HUES64 (cell line): ENCODE measurements around the gene IFNK.

Source experiments
- H3K27ac ChIP-seq: 2 replicates; pipeline ENCODE4 v1.7.0; 2013; ENCODE audit warnings: low read depth, low read length, inconsistent platforms
- H3K27me3 ChIP-seq: 2 replicates; pipeline ENCODE4 v1.6.1; 2013; ENCODE audit warnings: mild to moderate bottlenecking, low read length; ENCODE audit not compliant: insufficient read depth
- H3K36me3 ChIP-seq: 2 replicates; pipeline ENCODE4 v1.6.1; 2013; ENCODE audit warnings: mild to moderate bottlenecking, low read length; ENCODE audit not compliant: insufficient read depth
- H3K4me1 ChIP-seq: 2 replicates; pipeline ENCODE4 v1.6.1; 2013; ENCODE audit warnings: mild to moderate bottlenecking, low read length, moderate library complexity; ENCODE audit not compliant: insufficient read depth
- H3K4me3 ChIP-seq: 2 replicates; pipeline ENCODE4 v1.5.1; 2013; ENCODE audit warnings: mild to moderate bottlenecking, low read length, moderate library complexity
- H3K9ac ChIP-seq: 2 replicates; pipeline ENCODE4 v1.6.1; 2013; ENCODE audit warnings: mild to moderate bottlenecking, low read depth, low read length
- H3K9me3 ChIP-seq: 2 replicates; pipeline ENCODE4 v1.6.1; 2013; ENCODE audit warnings: low read depth, low read length; ENCODE audit not compliant: insufficient read depth
- WGBS: fragments of 150-250, 120-280 bp; methylation state at CpG from one replicate; pipeline ENCODE4 v1.1.7; 2013; ENCODE audit warnings: missing lambda C conversion rate; 5-methylcytosine and 5-hydroxymethylcytosine counted together

The IFNK gene

GRCh38 chr9:27529316-27530278 lies 5.5 kb downstream of the IFNK start, which contains the start of gene MOB3B:
Gene MOB3B, minus strand, starts transcription at chr9:27529814. Its CDS starts 74,264 bp downstream, at chr9:27455550.
- H3K27me3 ChIP-seq: peaks cover 5% of the 10 kb centered on the region
- no peaks in the 10 kb centered on the region for H3K9me3 ChIP-seq
- H3K9ac ChIP-seq: peak within 1 kb of the TSS; percentile 87
- peak within 1 kb of the TSS; percentile 84 for H3K4me3 ChIP-seq
- H3K4me1 ChIP-seq: peaks cover 29% of the 10 kb centered on the region
- no peaks in the 10 kb centered on the region for H3K36me3 ChIP-seq
- WGBS: 3% methylated on average over 74 of the region's 74 CpGs
- peak within 1 kb of the TSS; percentile 69 for H3K27ac ChIP-seq

GRCh38 chr9:27530915-27531755 lies 7.0 kb downstream of the IFNK start:
- peaks cover 5% of the 10 kb centered on the region for H3K27me3 ChIP-seq
- no peak overlapping the region for H3K9ac ChIP-seq
- H3K36me3 ChIP-seq: no peaks in the 10 kb centered on the region
- 80% methylated on average over 4 of the region's 4 CpGs for WGBS
- peaks cover 24% of the 10 kb centered on the region for H3K4me1 ChIP-seq
- no peaks in the 10 kb centered on the region for H3K9me3 ChIP-seq
- no peak overlapping the region for H3K27ac ChIP-seq
- no peak overlapping the region for H3K4me3 ChIP-seq

GRCh38 chr9:27532046-27532445 lies 8.0 kb downstream of the IFNK start:
- Histone ChIP-seq H3K4me1 (peaks cover 20% of the 10 kb centered on the region), H3K36me3 (no peaks in the 10 kb centered on the region), H3K4me3 (no peak overlapping the region), H3K9me3 (no peaks in the 10 kb centered on the region), H3K9ac (no peak overlapping the region), H3K27me3 (peaks cover 5% of the 10 kb centered on the region), H3K27ac (no peak overlapping the region)
- WGBS: 78% methylated on average over 1 of the region's 1 CpG

GRCh38 chr9:27533311-27533710 lies 9.2 kb downstream of the IFNK start:
- H3K4me3 ChIP-seq: no peak overlapping the region
- H3K9me3 ChIP-seq: no peaks in the 10 kb centered on the region
- no peaks in the 10 kb centered on the region for H3K36me3 ChIP-seq
- peaks cover 16% of the 10 kb centered on the region; the same call in 1 of the 2 replicates for H3K4me1 ChIP-seq
- 100% methylated on average over 1 of the region's 1 CpG for WGBS
- no peak overlapping the region for H3K9ac ChIP-seq
- no peak overlapping the region for H3K27ac ChIP-seq
- no peaks in the 10 kb centered on the region for H3K27me3 ChIP-seq

- Histone ChIP-seq H3K27ac (no peak overlapping the region), H3K4me3 (no peak overlapping the region), H3K36me3 (no peaks in the 10 kb centered on the region), H3K27me3 (no peaks in the 10 kb centered on the region), H3K9me3 (no peaks in the 10 kb centered on the region), H3K9ac (no peak overlapping the region), H3K4me1 (peaks cover 16% of the 10 kb centered on the region; the same call in 1 of the 2 replicates)
- WGBS: 97% methylated on average over 4 of the region's 4 CpGs
Observed at GRCh38 chr9:27534131-27534530, 10.0 kb downstream of the IFNK start.

GRCh38 chr9:27534658-27535209 lies 10.6 kb downstream of the IFNK start:
- no peaks in the 10 kb centered on the region for H3K27me3 ChIP-seq
- no peak overlapping the region for H3K27ac ChIP-seq
- no peak overlapping the region for H3K9ac ChIP-seq
- H3K4me1 ChIP-seq: peaks cover 16% of the 10 kb centered on the region; the same call in 1 of the 2 replicates
- H3K4me3 ChIP-seq: no peak overlapping the region
- no peaks in the 10 kb centered on the region for H3K9me3 ChIP-seq
- 97% methylated on average over 3 of the region's 3 CpGs for WGBS
- H3K36me3 ChIP-seq: no peaks in the 10 kb centered on the region

- Histone ChIP-seq H3K36me3 (no peaks in the 10 kb centered on the region), H3K27ac (no peak overlapping the region), H3K9me3 (no peaks in the 10 kb centered on the region), H3K9ac (no peak overlapping the region), H3K4me3 (no peak overlapping the region), H3K4me1 (peaks cover 10% of the 10 kb centered on the region; the same call in 1 of the 2 replicates), H3K27me3 (no peaks in the 10 kb centered on the region)
- 21% methylated on average over 3 of the region's 3 CpGs for WGBS
Observed at GRCh38 chr9:27535701-27536118, 11.6 kb downstream of the IFNK start.

GRCh38 chr9:27536168-27536567 lies 12.1 kb downstream of the IFNK start:
- no peaks in the 10 kb centered on the region for H3K9me3 ChIP-seq
- no peak overlapping the region for H3K4me3 ChIP-seq
- H3K9ac ChIP-seq: no peak overlapping the region
- H3K4me1 ChIP-seq: peaks cover 10% of the 10 kb centered on the region; the same call in 1 of the 2 replicates
- H3K27ac ChIP-seq: no peak overlapping the region
- 73% methylated on average over 3 of the region's 3 CpGs for WGBS
- no peaks in the 10 kb centered on the region for H3K36me3 ChIP-seq
- no peaks in the 10 kb centered on the region for H3K27me3 ChIP-seq

GRCh38 chr9:27537027-27537435 lies 12.9 kb downstream of the IFNK start:
- 89% methylated on average over 7 of the region's 7 CpGs for WGBS

GRCh38 chr9:27537756-27538155 lies 13.7 kb downstream of the IFNK start:
- 100% methylated on average over 1 of the region's 1 CpG for WGBS
- H3K4me1 ChIP-seq: peaks cover 10% of the 10 kb centered on the region; the same call in 1 of the 2 replicates

More at GRCh38 chr9:27537027-27537435, 12.9 kb downstream of the IFNK start:
- Histone ChIP-seq H3K9me3 (no peaks in the 10 kb centered on the region), H3K36me3 (peaks cover 3% of the 10 kb centered on the region; the same call in 1 of the 2 replicates), H3K4me1 (peaks cover 10% of the 10 kb centered on the region; the same call in 1 of the 2 replicates), H3K27ac (no peak overlapping the region), H3K27me3 (no peaks in the 10 kb centered on the region), H3K9ac (no peak overlapping the region), H3K4me3 (no peak overlapping the region)

More at GRCh38 chr9:27537756-27538155, 13.7 kb downstream of the IFNK start:
- H3K9me3 ChIP-seq: no peaks in the 10 kb centered on the region
- peaks cover 3% of the 10 kb centered on the region; the same call in 1 of the 2 replicates for H3K36me3 ChIP-seq
- no peak overlapping the region for H3K9ac ChIP-seq
- no peak overlapping the region for H3K4me3 ChIP-seq
- H3K27me3 ChIP-seq: no peaks in the 10 kb centered on the region
- H3K27ac ChIP-seq: no peak overlapping the region
